Right cardiac atrium (tissue), 5 donors: ENCODE data around the gene ERC2. TPM values are rescaled to one million over a fixed set of nuclear protein-coding genes. Genes with fewer than 3 reads are reported as not detected.
"Not testable (repeated sequence)": the region's sequence is repeated elsewhere in the genome, so short reads cannot be mapped to it uniquely, and the experiment has no call there.

Experiments used
- ATAC-seq, 2 donors: fragments of 200-7000 bp; cut with Tn5 transposase; one replicate each; pipeline versions ENCODE4 v1.8.0 to v1.9.1; 2020; ENCODE audit warnings: moderate library complexity in 2 of 2, mild to moderate bottlenecking in 1 of 2
- DNase-seq, 3 donors: peaks; one replicate each; pipeline ENCODE4 v3.0.0-alpha.2; 2020
- H3K27ac ChIP-seq: one replicate; pipeline ENCODE4 v1.5.1; 2013; ENCODE audit warnings: mild to moderate bottlenecking, low read length, control low read depth, moderate library complexity
- H3K27me3 ChIP-seq: one replicate; pipeline ENCODE4 v1.6.1; 2013; ENCODE audit not compliant: control insufficient read depth, insufficient read depth
- H3K4me1 ChIP-seq: one replicate; pipeline ENCODE4 v1.6.1; 2013; ENCODE audit warnings: low read length; ENCODE audit not compliant: control insufficient read depth, insufficient read depth
- H3K4me3 ChIP-seq: one replicate; pipeline ENCODE4 v1.5.1; 2013; ENCODE audit warnings: low read length, control low read depth
- H3K9me3 ChIP-seq: one replicate; pipeline ENCODE4 v1.6.1; 2013; ENCODE audit warnings: low read length; ENCODE audit not compliant: control insufficient read depth
- WGBS: extraction: QIAGEN DNeasy Blood & Tissue Kit; methylation state at CpG from one replicate; pipeline ENCODE4 v1.1.7; 2013; 5-methylcytosine and 5-hydroxymethylcytosine counted together
- intact Hi-C, 4 donors: fragments of 100-400 bp; cut with DNase I; formaldehyde crosslinking; loops; one replicate each; pipeline versions ENCODE4 v1.11.0 to v1.14.0; 2022 to 2023
- polyA plus RNA-seq: library from polyadenylated mRNA; stranded (reverse); fragments of 200-250 nt; gene quantifications from one replicate; pipeline ENCODE4 v1.2.3, GENCODE V29; 2013
- total RNA-seq, 4 donors: library from RNA; stranded (reverse); fragmentation: NEBNext Ultra II Directional; extraction: Animal tissue kit (Norgen Biotek cat#: 25700); gene quantifications; one replicate each; pipeline ENCODE4 v1.2.1, GENCODE V29; 2021
- donor health status: healthy with polysubstance abuse.
- donor health status: DM: no; HTN: yes; CAD: no.
- donor health status: DM: no; HTN: no; CAD: no.
- donor health status: DM: no; HTN: yes; CAD: no; lungs with severe emphysema.
- donor health status: DM: yes; HTN: yes; CAD: no.

The ERC2 gene
- total and polyA plus RNA-seq, 5 donors: 1.5 to 9.2 (median 3.8) TPM

DNA sequence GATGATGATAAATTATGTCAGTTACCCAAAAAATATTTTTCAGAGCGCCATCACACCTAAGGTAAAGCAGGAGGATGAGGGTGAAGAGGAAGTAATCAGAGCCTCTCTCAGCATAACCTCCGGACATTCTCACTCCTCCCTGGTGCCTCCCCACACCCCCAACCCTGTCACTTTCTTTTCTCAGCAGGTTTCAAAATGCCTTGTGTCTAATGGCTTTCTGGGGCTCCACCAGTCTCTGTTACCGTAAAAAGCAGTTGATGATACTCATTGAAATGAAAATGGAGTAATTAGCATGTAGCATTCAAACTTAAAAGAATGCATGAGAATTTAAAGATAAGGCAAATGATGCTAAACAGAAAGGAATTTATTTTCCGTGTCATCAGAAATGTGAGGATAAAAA, 180.0 kb downstream of the ERC2 start:
- no peaks in the 10 kb centered on the region for H3K4me1 ChIP-seq
- no peak for ATAC-seq
- no peak overlapping the region for H3K4me3 ChIP-seq
- intact Hi-C loops: no loop called here
- no peaks in the 10 kb centered on the region for H3K27me3 ChIP-seq
- no peak for DNase-seq
- no peak overlapping the region for H3K27ac ChIP-seq
- H3K9me3 ChIP-seq: no peaks in the 10 kb centered on the region
- WGBS: 73% methylated on average over 4 of the region's 4 CpGs

DNA sequence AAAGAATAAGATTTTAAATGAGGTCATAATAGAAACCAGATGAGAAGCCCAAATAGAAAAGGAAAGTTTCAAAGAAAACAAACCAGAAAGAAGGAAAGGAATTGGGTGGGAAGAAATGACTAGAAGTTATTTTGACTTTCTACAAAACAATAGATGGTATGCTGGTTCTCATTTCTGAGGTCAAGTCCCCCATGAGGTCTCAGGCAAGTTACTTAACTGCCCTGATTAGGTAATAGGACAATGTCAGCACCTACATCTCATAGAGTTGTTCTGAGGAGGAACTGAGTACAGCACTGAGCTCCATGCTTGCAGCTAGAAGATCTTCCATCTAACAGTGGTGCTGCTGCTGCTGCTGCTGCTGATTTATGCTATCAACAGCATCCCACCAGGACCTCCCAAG, 185.9 kb downstream of the ERC2 start:
- ATAC-seq: no peak
- Histone ChIP-seq H3K9me3 (no peaks in the 10 kb centered on the region), H3K4me1 (no peaks in the 10 kb centered on the region), H3K27ac (no peak overlapping the region), H3K27me3 (no peaks in the 10 kb centered on the region), H3K4me3 (no peak overlapping the region)
- no peak for DNase-seq
- intact Hi-C loops: no loop called here

DNA sequence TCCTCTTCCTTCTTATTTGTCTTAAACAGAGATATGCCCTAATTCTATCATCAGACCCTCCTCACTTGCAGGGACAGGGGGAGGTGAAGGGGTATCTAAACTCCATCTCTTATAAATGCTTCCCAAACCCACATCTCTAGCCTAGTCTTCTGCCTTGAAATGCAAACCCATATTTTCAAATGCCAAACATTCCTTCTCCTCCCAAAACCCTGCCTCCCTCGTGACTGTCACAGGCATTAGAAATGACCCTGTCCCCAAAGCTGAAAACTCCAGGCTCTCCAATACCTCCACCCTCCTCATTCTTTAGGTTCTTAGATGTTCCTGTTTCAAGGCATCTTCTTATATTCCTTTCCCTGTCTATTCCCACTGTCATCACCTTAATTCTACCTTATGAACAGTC, 191.0 kb downstream of the ERC2 start:
- no peaks in the 10 kb centered on the region for H3K9me3 ChIP-seq
- H3K4me3 ChIP-seq: no peak overlapping the region
- ATAC-seq (no peak), DNase-seq (no peak)
- H3K27me3 ChIP-seq: no peaks in the 10 kb centered on the region
- peaks cover 4% of the 10 kb centered on the region for H3K4me1 ChIP-seq
- intact Hi-C loops: no loop called here
- no peak overlapping the region for H3K27ac ChIP-seq
- WGBS: 70% methylated on average over 1 of the region's 1 CpG

DNA sequence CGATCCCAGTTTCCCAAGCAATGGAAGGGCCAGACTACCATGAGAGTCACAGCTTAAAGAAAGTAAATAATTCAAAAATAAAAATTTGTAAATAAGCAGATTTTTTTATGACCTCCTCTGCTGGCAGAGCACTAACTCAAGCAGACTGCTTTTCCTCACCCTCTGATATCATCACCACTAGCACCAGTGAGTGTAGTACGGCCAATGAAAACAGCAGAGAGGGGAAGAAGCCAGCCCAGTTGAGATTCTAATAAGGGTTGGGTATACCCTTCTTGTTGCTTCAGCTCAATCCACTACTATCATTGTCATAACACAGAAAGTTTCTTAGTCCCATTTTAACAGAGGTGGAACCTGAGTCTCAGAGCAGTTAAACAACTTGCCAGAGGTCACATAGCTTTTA, 193.1 kb downstream of the ERC2 start:
- no peaks in the 10 kb centered on the region for H3K9me3 ChIP-seq
- H3K4me1 ChIP-seq: peaks cover 4% of the 10 kb centered on the region
- DNase-seq (no peak), ATAC-seq (peak; percentile 72 to 78)
- no peak overlapping the region for H3K4me3 ChIP-seq
- no peak overlapping the region for H3K27ac ChIP-seq
- WGBS: 58% methylated on average over 2 of the region's 2 CpGs
- H3K27me3 ChIP-seq: no peaks in the 10 kb centered on the region
- intact Hi-C loops: no loop called here

DNA sequence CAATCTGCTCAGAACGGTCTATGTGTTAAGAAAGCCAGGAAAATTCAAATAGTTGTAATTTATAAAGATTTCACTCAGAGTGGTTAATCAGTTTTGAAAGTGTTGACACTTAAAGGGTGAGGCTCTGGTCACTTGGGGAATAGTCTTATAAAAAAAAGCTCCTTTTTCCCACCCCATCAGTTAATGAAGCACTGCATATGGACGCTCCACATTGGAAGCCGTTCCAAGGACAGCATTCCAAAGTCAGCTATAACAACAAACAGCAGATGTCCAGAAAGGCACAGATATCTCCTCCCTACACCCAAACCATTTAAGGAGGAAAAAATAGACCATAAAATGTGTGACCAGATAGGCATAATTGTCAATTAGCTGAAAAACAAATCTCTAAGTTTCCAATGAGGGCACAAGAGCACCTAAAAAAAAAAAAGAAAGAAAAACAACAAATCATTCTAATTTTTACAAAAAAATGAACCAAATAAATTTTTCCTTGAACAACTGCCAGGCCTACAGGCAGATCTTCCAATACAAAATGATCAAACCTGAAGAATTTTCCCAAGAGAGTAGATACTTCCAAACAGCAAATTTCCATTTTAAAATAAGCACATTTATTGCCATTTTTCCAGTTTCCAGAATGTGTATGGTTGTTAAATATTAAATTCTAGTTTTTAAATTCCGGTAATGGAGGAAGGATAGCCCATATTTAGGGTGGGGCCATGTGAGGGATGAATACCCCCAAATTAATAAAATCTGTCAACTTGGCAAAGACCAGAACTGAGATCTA, 198.3 kb downstream of the ERC2 start:
- ATAC-seq: peak; percentile 48 to 85
- Histone ChIP-seq H3K4me1 (no peaks in the 10 kb centered on the region), H3K27me3 (no peaks in the 10 kb centered on the region), H3K27ac (no peak overlapping the region), H3K9me3 (no peaks in the 10 kb centered on the region), H3K4me3 (no peak overlapping the region)
- intact Hi-C loops: no loop called here
- DNase-seq: peak in 1 of 3 donors; percentile 65
- WGBS: 40% methylated on average over 4 of the region's 4 CpGs

DNA sequence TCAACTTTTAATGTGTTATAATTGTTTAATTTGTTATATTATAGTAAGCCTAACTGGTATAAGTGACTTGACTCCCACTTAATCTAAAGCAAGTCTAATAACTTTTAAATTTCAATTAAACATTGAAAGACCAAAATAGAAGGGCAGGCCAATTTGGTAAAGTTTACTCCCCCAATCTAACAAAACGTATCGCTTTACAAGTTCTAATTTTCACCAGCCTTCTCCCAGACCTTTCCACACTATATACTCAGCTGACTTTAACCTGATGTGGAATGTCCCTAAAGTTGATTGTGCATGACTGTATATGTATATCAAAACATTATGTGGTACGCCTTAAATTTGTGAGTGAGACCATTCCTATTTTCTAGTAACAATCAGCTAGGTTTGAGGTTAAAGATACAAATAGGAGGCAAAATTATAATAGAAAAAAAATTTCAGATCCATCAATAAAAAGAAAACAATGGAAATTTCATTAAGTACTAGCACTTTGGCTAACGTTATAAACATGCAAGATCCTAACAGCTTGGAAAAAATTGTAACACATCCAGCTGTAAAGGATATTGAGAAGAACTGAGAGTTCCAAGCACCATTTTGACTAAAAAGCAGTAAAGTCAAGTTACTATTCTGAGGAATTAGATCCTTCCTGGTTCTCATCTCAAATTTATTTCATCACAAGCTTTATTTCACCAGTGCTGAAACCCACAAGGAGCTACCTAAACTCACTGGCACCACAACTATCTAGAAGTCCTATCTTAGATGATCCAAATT, 199.5 kb downstream of the ERC2 start:
- 84% methylated on average over 4 of the region's 4 CpGs for WGBS
- ATAC-seq: peak in 1 of 2 donors; percentile 22
- intact Hi-C loops: no loop called here
- DNase-seq: no peak
- H3K4me3 ChIP-seq: no peak overlapping the region
- H3K9me3 ChIP-seq: no peaks in the 10 kb centered on the region
- H3K27me3 ChIP-seq: no peaks in the 10 kb centered on the region
- H3K27ac ChIP-seq: no peak overlapping the region
- no peaks in the 10 kb centered on the region for H3K4me1 ChIP-seq

DNA sequence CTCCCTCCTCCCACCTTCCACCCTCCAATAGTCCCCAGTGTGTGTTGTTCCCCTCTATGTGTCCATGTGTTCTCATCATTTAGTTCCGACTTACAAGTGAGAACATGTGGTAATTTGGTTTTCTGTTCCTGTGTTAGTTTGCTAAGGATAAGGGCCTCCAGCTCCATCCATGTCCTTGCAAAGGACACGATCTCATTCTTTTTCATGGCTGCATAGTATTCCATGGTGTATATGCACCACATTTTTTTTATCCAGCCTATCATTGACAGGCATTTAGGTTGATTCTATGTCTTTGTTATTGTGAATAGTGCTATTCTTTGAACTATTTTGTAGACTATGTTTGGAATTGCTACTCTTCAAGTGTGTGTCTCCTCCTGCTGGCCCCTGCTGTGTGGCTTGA, 206.4 kb downstream of the ERC2 start:
- 68% methylated on average over 2 of the region's 2 CpGs for WGBS
- intact Hi-C loops, H3K4me1 ChIP-seq, H3K4me3 ChIP-seq, H3K9me3 ChIP-seq, ATAC-seq, H3K27me3 ChIP-seq, DNase-seq, H3K27ac ChIP-seq: not testable (repeated sequence)

DNA sequence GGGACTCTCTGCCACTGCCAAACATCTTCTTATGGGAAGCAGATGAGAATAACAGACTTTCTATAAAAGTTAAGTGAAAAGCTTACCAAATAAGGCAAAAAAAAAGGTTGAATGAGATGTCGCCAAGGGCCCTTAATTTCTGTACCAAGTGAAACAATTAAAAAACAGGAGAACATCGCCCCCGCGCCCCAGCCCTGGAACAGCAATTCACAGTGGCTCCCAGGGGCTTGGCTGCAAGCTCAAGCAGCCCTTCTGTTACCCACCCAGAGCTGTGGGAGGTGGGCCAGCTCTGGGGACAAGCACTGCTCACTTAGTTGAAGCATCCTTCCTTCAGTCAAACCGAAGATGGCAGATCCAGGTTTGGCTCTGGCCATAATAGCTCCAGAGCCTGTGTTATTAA, 208.0 kb downstream of the ERC2 start:
- no peak for DNase-seq
- Histone ChIP-seq H3K27ac (no peak overlapping the region), H3K4me1 (no peaks in the 10 kb centered on the region), H3K4me3 (no peak overlapping the region), H3K27me3 (no peaks in the 10 kb centered on the region), H3K9me3 (no peaks in the 10 kb centered on the region)
- WGBS: 90% methylated on average over 5 of the region's 5 CpGs
- intact Hi-C loops: no loop called here
- ATAC-seq: no peak

DNA sequence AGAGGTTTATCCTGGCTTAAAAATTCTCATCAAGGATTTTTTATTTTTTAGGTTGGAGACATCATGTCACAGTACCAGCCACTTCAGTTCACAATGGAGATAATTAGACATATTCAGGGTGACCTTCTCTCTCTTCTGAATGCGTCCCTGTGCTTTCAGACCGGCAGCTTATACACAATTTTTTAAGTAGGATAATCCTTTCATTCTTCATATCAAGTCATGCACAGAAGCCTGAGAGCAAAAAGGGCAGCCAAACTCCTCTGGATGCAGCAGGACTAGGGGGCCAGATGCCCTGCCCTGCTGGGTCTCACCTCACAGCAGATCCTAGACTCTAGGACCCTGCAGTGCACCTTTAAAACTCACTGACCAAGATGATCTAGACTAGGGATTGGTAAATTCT, 210.4 kb downstream of the ERC2 start:
- no peak for ATAC-seq
- WGBS: 69% methylated on average over 2 of the region's 2 CpGs
- DNase-seq: no peak
- no peak overlapping the region for H3K4me3 ChIP-seq
- H3K4me1 ChIP-seq: no peaks in the 10 kb centered on the region
- no peak overlapping the region for H3K27ac ChIP-seq
- no peaks in the 10 kb centered on the region for H3K9me3 ChIP-seq
- intact Hi-C loops: loop anchor here in 2 of 4 donors (10.0 kb wide), 1 partner anchor 773 kb away; the partner anchor contains the start of gene WNT5A (in 2 of the 2)
- H3K27me3 ChIP-seq: no peaks in the 10 kb centered on the region

DNA sequence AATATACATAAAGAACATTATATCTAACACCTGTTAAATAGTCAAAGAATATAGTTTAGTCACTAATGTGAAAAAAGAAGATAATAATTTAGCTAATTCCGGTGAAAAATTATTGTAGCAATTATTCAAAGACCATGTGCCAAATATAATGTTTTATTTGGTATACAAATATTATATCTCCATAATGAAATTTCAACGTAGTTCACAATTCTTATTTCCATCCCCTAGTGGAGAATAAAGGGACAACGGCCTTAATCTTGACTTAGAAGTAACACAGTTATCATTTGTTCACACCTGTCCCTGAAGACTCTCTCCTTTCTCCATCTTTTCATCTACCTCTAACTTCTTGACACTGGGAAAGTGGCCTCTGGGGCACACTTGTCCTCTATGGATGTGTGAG, 213.4 kb downstream of the ERC2 start:
- 86% methylated on average over 3 of the region's 3 CpGs for WGBS
- no peaks in the 10 kb centered on the region for H3K27me3 ChIP-seq
- no peaks in the 10 kb centered on the region for H3K9me3 ChIP-seq
- DNase-seq: no peak
- no peaks in the 10 kb centered on the region for H3K4me1 ChIP-seq
- H3K27ac ChIP-seq: no peak overlapping the region
- no peak overlapping the region for H3K4me3 ChIP-seq
- intact Hi-C loops: loop anchor here in 2 of 4 donors (10.0 kb wide), 1 partner anchor 770 kb away; the partner anchor contains the start of gene WNT5A (in 2 of the 2)
- no peak for ATAC-seq

DNA sequence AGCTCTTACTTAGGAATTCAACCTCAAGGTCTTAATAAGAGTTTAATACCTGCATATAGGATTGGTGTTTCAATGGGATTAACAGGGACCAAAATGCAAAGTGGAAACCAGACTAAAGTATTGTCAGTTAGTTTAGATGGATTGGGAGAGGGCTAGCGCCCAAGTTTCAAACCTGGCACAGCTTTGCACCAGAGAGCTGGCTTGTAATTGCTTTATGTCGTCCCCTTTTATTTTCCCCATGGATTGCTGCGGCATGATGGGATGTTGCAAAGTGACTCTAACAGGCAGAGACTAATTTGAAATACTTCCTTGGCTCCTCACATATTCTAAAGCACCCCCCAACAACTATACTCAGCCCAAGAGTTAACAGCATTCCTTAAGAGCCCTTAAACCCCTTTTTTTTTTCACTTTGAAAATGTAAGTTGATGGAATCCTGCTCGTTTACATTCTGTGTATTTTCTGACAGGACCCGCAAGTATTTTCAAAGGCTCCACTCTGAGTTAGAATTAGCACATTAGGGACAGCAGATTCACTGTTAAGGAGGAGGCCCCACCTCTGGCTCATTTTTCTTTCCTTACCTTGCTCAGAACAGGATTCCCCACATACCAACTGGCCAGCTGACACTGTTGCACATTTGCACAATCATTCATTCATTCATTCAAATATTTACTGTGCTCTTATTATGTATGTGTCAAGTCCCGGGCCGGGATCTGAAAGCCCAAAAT, 214.2 kb downstream of the ERC2 start:
- no peak overlapping the region for H3K27ac ChIP-seq
- no peaks in the 10 kb centered on the region for H3K4me1 ChIP-seq
- WGBS: 63% methylated on average over 7 of the region's 7 CpGs
- H3K9me3 ChIP-seq: no peaks in the 10 kb centered on the region
- intact Hi-C loops: loop anchor here in 2 of 4 donors (10.0 kb wide), 1 partner anchor 769 kb away; the partner anchor contains the start of gene WNT5A (in 2 of the 2)
- no peak for DNase-seq
- H3K27me3 ChIP-seq: no peaks in the 10 kb centered on the region
- no peak overlapping the region for H3K4me3 ChIP-seq
- ATAC-seq: no peak
